Aorta (tissue), 4 donors: Measurements from ENCODE around the gene LCN6. TPM values are rescaled to one million over a fixed set of nuclear protein-coding genes. Genes with fewer than 3 reads are reported as not detected.

Experiments used
- microRNA-seq, 2 donors: library from miRNA; unstranded; fragments of <30 nt; microRNA quantifications; one replicate each; pipeline ENCODE4 v1.2.0, GENCODE V29; 2020
- polyA plus RNA-seq, 2 donors: library from polyadenylated mRNA; stranded (reverse); fragments of 200-250 nt; gene quantifications; one replicate each; pipeline ENCODE4 v1.2.3, GENCODE V29; 2013
- total RNA-seq, 2 donors: library from RNA; stranded (reverse); fragmentation: NEBNext Ultra II Directional; extraction: Animal tissue kit (Norgen Biotek cat#: 25700); gene quantifications; one replicate each; pipeline ENCODE4 v1.2.1, GENCODE V29; 2021
- donor health status: healthy with polysubstance abuse.
- donor health status: Bipolar disorder and iron deficiency.
- donor health status: DM: no; HTN: no; CAD: no.
- donor health status: DM: yes; HTN: yes; CAD: no.

LCN6 gene
- total and polyA plus RNA-seq, 4 donors, result 2.5 to 24.2 (median 17.4) TPM; not detected in 1

Small RNA genes lying within 50 kb of the gene (microRNA-seq; reads per million reads assigned to microRNA genes)
- 0 to 3.0 reads per million in 2 donors for gene MIR6722

Other genes starting within 250 kb of the LCN6 start
- gene NOTCH1, start 202.5 kb downstream of the LCN6 start, total RNA-seq, result 10 to 100 TPM; 47.4 to 81.6 TPM
- 1 to 10 TPM; 3.1 to 8.5 TPM for gene NOTCH1, start 202.5 kb downstream of the LCN6 start, polyA plus RNA-seq
- gene EGFL7, start 85.6 kb downstream of the LCN6 start, total RNA-seq, result 100 to 1,000 TPM in 1 of 2 donors, 10 to 100 TPM in 1; 78.6 to 308 TPM
- gene EGFL7, start 85.6 kb downstream of the LCN6 start, polyA plus RNA-seq, result 10 to 100 TPM; 13.1 to 32.0 TPM
- gene AGPAT2, start 61.1 kb downstream of the LCN6 start, total RNA-seq, result 10 to 100 TPM; 26.9 to 31.5 TPM
- 10 to 100 TPM; 49.5 to 64.9 TPM for gene AGPAT2, start 61.1 kb downstream of the LCN6 start, polyA plus RNA-seq
- gene DIPK1B, start 36.0 kb downstream of the LCN6 start, total RNA-seq, result 10 to 100 TPM in 1 of 2 donors, 1 to 10 TPM in 1; 7.3 to 13.6 TPM
- gene DIPK1B, start 36.0 kb downstream of the LCN6 start, polyA plus RNA-seq, result 1 to 10 TPM; 1.1 to 4.8 TPM
- gene LCN10, start 5.6 kb downstream of the LCN6 start, total RNA-seq, result 10 to 100 TPM; 11.4 to 13.4 TPM
- gene LCN10, start 5.6 kb downstream of the LCN6 start, polyA plus RNA-seq, result 1 to 10 TPM in 1 of 2 donors, under 1 TPM in 1; 0.25 to 2.1 TPM
- gene LCN8, start 9.7 kb upstream of the LCN6 start, total RNA-seq, result not detected
- gene LCN8, start 9.7 kb upstream of the LCN6 start, polyA plus RNA-seq, result under 1 TPM in 1 of 2 donors, not detected in 1; 0.10 TPM
- gene LCN15, start 16.0 kb upstream of the LCN6 start, total RNA-seq, result not detected
- gene LCN15, start 16.0 kb upstream of the LCN6 start, polyA plus RNA-seq, result under 1 TPM in 1 of 2 donors, not detected in 1; 0.88 TPM
- gene TMEM141, start 42.8 kb upstream of the LCN6 start, total RNA-seq, result 10 to 100 TPM; 26.6 to 27.0 TPM
- gene TMEM141, start 42.8 kb upstream of the LCN6 start, polyA plus RNA-seq, result 10 to 100 TPM; 57.0 to 95.8 TPM
- gene CCDC183, start 47.8 kb upstream of the LCN6 start, total RNA-seq, result under 1 TPM; 0.45 to 0.58 TPM
- under 1 TPM; 0.46 to 0.50 TPM for gene CCDC183, start 47.8 kb upstream of the LCN6 start, polyA plus RNA-seq
- gene RABL6, start 59.4 kb upstream of the LCN6 start, total RNA-seq, result 10 to 100 TPM; 47.2 to 52.0 TPM
- gene RABL6, start 59.4 kb upstream of the LCN6 start, polyA plus RNA-seq, result 10 to 100 TPM; 31.3 to 76.1 TPM
- gene AJM1, start 94.0 kb upstream of the LCN6 start, total RNA-seq, result 1 to 10 TPM; 6.1 to 6.2 TPM
- gene AJM1, start 94.0 kb upstream of the LCN6 start, polyA plus RNA-seq, result 10 to 100 TPM in 1 of 2 donors, under 1 TPM in 1; 0.63 to 26.9 TPM
- 10 to 100 TPM; 65.6 to 84.1 TPM for gene PHPT1, start 100.9 kb upstream of the LCN6 start, total RNA-seq
- 100 to 1,000 TPM; 129 to 165 TPM for gene PHPT1, start 100.9 kb upstream of the LCN6 start, polyA plus RNA-seq
- gene MAMDC4, start 103.8 kb upstream of the LCN6 start, total RNA-seq, result 1 to 10 TPM; 2.4 to 5.0 TPM
- gene MAMDC4, start 103.8 kb upstream of the LCN6 start, polyA plus RNA-seq, result 10 to 100 TPM in 1 of 2 donors, 1 to 10 TPM in 1; 2.6 to 19.0 TPM
- 100 to 1,000 TPM; 193 to 223 TPM for gene EDF1, start 117.8 kb upstream of the LCN6 start, total RNA-seq
- 100 to 1,000 TPM; 421 to 505 TPM for gene EDF1, start 117.8 kb upstream of the LCN6 start, polyA plus RNA-seq
- gene TRAF2, start 138.0 kb upstream of the LCN6 start, total RNA-seq, result 10 to 100 TPM in 1 of 2 donors, 1 to 10 TPM in 1; 9.1 to 22.1 TPM
- gene TRAF2, start 138.0 kb upstream of the LCN6 start, polyA plus RNA-seq, result 10 to 100 TPM in 1 of 2 donors, 1 to 10 TPM in 1; 4.8 to 14.0 TPM
- gene FBXW5, start 196.2 kb upstream of the LCN6 start, total RNA-seq, result 100 to 1,000 TPM in 1 of 2 donors, 10 to 100 TPM in 1; 92.5 to 107 TPM
- 100 to 1,000 TPM; 111 to 191 TPM for gene FBXW5, start 196.2 kb upstream of the LCN6 start, polyA plus RNA-seq
- 1 to 10 TPM in 1 of 2 donors, under 1 TPM in 1; 0.90 to 1.1 TPM for gene C8G, start 196.7 kb upstream of the LCN6 start, total RNA-seq
- gene C8G, start 196.7 kb upstream of the LCN6 start, polyA plus RNA-seq, result 1 to 10 TPM; 1.8 to 3.1 TPM
- gene LCN12, start 203.7 kb upstream of the LCN6 start, total RNA-seq, result 1 to 10 TPM in 1 of 2 donors, under 1 TPM in 1; 0.71 to 1.6 TPM
- gene LCN12, start 203.7 kb upstream of the LCN6 start, polyA plus RNA-seq, result 1 to 10 TPM in 1 of 2 donors, not detected in 1; 3.3 TPM
- 100 to 1,000 TPM; 128 to 145 TPM for gene PTGDS, start 229.0 kb upstream of the LCN6 start, total RNA-seq
- gene PTGDS, start 229.0 kb upstream of the LCN6 start, polyA plus RNA-seq, result 10 to 100 TPM; 12.2 to 13.9 TPM
- gene LCNL1, start 234.5 kb upstream of the LCN6 start, total RNA-seq, result 1 to 10 TPM in 1 of 2 donors, under 1 TPM in 1; 0.36 to 1.1 TPM
- under 1 TPM in 1 of 2 donors, not detected in 1; 0.15 TPM for gene LCNL1, start 234.5 kb upstream of the LCN6 start, polyA plus RNA-seq
- gene PAXX, start 243.9 kb upstream of the LCN6 start, total RNA-seq, result 10 to 100 TPM; 27.8 to 42.0 TPM
- 100 to 1,000 TPM in 1 of 2 donors, 10 to 100 TPM in 1; 39.9 to 192 TPM for gene PAXX, start 243.9 kb upstream of the LCN6 start, polyA plus RNA-seq
- gene CLIC3, start 248.0 kb upstream of the LCN6 start, total RNA-seq, result 1 to 10 TPM; 3.8 to 7.0 TPM
- gene CLIC3, start 248.0 kb upstream of the LCN6 start, polyA plus RNA-seq, result 1 to 10 TPM; 1.6 to 6.7 TPM